HepG2 (cell line): ENCODE data around the gene RBM27. TPM values are rescaled to one million over a fixed set of nuclear protein-coding genes. Genes with fewer than 3 reads are reported as not detected.

Source experiments
- AGO2 ChIP-seq: fragments of 200-400 bp; formaldehyde crosslinking; optimal IDR thresholded peaks from 2 replicates; pipeline ENCODE3; 2017; ENCODE audit warnings: mild to moderate bottlenecking, low read depth, low read length, moderate library complexity
- E2F5 ChIP-seq: sonication (generic); formaldehyde crosslinking; conservative IDR thresholded peaks from 2 replicates; pipeline ENCODE4 v1.4.0; 2020; ENCODE audit warnings: missing genetic modification reagents
- GABPB1 ChIP-seq: IDR thresholded peaks from 2 replicates; pipeline ENCODE4 v1.6.1; 2016; ENCODE audit warnings: mild to moderate bottlenecking, missing genetic modification reagents, moderate library complexity, missing compliant biosample characterization
- MYC ChIP-seq: sonication (generic); formaldehyde crosslinking; IDR thresholded peaks from 2 replicates; pipeline ENCODE4 v1.9.0; 2021; ENCODE audit warnings: missing genetic modification reagents, borderline replicate concordance
- NCOR1 ChIP-seq: fragments of 200-600 bp; sonication (generic); IDR thresholded peaks from 2 replicates; pipeline ENCODE4 v1.7.0; 2017; ENCODE audit warnings: antibody characterized with exemption, low read length, borderline replicate concordance
- NFE2L1 ChIP-seq: sonication (generic); formaldehyde crosslinking; IDR thresholded peaks from 2 replicates; pipeline ENCODE4 v1.4.0; 2020; ENCODE audit warnings: missing genetic modification reagents, mild to moderate bottlenecking, borderline replicate concordance
- PREB ChIP-seq: sonication (generic); formaldehyde crosslinking; IDR thresholded peaks from 2 replicates; pipeline ENCODE4 v1.4.0; 2020; ENCODE audit warnings: missing genetic modification reagents
- SALL1 ChIP-seq: sonication (generic); formaldehyde crosslinking; IDR thresholded peaks from 2 replicates; pipeline ENCODE4 v1.8.0; 2022; ENCODE audit warnings: mild to moderate bottlenecking, missing genetic modification reagents
- TBX2 ChIP-seq: sonication (generic); formaldehyde crosslinking; IDR thresholded peaks from 2 replicates; pipeline ENCODE4 v1.5.0; 2020; ENCODE audit warnings: missing genetic modification reagents, mild to moderate bottlenecking, borderline replicate concordance
- TEF ChIP-seq: sonication (generic); formaldehyde crosslinking; IDR thresholded peaks from 2 replicates; pipeline ENCODE4 v1.5.0; 2020; ENCODE audit warnings: missing genetic modification reagents
- ZNF33A ChIP-seq: sonication (generic); formaldehyde crosslinking; IDR thresholded peaks from 2 replicates; pipeline ENCODE4 v1.5.1; 2020; ENCODE audit warnings: missing genetic modification reagents, mild to moderate bottlenecking, moderate library complexity, borderline replicate concordance
- ZNF724P ChIP-seq: sonication (generic); formaldehyde crosslinking; IDR thresholded peaks from 2 replicates; pipeline ENCODE4 v1.8.0; 2022; ENCODE audit warnings: missing genetic modification reagents, borderline replicate concordance
- ZNF878 ChIP-seq: sonication (generic); formaldehyde crosslinking; IDR thresholded peaks from 2 replicates; pipeline ENCODE4 v1.8.1; 2023; ENCODE audit warnings: mild to moderate bottlenecking, missing genetic modification reagents, moderate library complexity
- ZSCAN30 ChIP-seq: sonication (generic); formaldehyde crosslinking; IDR thresholded peaks from 2 replicates; pipeline ENCODE4 v1.5.0; 2020; ENCODE audit warnings: mild to moderate bottlenecking, missing genetic modification reagents
- polyA plus RNA-seq, 8 experiments: library from polyadenylated mRNA; depleted of rRNA in 3 of 8; stranded (reverse) in 7 of 8; unstranded in 1 of 8; fragments of >200 nt; fragmentation: Illumina TruSeq in 4 of 8; extraction: Trizol in 4 of 8; gene quantifications; 2 replicates each; pipeline versions ENCODE4 v1.2.1 to v1.2.3, GENCODE V29; 2011 to 2016; ENCODE audit warnings: low read depth in 4 of 8, missing spikeins in 1 of 8, mixed read lengths in 1 of 8; ENCODE audit not compliant: insufficient read depth in 1 of 8
- total RNA-seq, 5 experiments: library from RNA; depleted of rRNA; stranded (reverse); fragments of >200 nt; fragmentation: Illumina TruSeq; extraction: Trizol; gene quantifications; 2 replicates each; pipeline ENCODE4 v1.2.3, GENCODE V29; 2016; ENCODE audit warnings: low read depth in 1 of 5
- TF ChIP-seq, protein P1 (sequence below): conservative IDR thresholded peaks from 2 replicates; pipeline ENCODE4 v1.6.1; 2018; ENCODE audit warnings: missing genetic modification reagents
- TF ChIP-seq, protein P2 (sequence below): sonication (generic); formaldehyde crosslinking; IDR thresholded peaks from 2 replicates; pipeline ENCODE4 v1.9.0; 2022; ENCODE audit warnings: missing genetic modification reagents, mild to moderate bottlenecking, borderline replicate concordance
- TF ChIP-seq, protein P3 (sequence below): sonication (generic); formaldehyde crosslinking; IDR thresholded peaks from 2 replicates; pipeline ENCODE4 v1.5.1; 2020; ENCODE audit warnings: mild to moderate bottlenecking, missing genetic modification reagents, borderline replicate concordance
- TF ChIP-seq, protein P4 (sequence below): sonication (generic); formaldehyde crosslinking; IDR thresholded peaks from 2 replicates; pipeline ENCODE4 v1.4.0; 2020; ENCODE audit warnings: missing genetic modification reagents; ENCODE audit errors: not compliant biosample characterization

Gene RBM27
- total and polyA plus RNA-seq, 2 of the 13 experiments (the other 11 are each of a cell fraction or from before 2014, with no cell fraction given), result 12.9 to 23.4 TPM

GRCh38 chr5:146203011-146203871, at the start of gene RBM27 (continued):
- TF ChIP-seq TEF (CRISPR knock-in tag) (no peak), SALL1 (peak; percentile 77), ZSCAN30 (CRISPR knock-in tag) (no peak), ZNF33A (CRISPR knock-in tag) (no peak), AGO2 (no peak), E2F5 (CRISPR knock-in tag) (no peak), NCOR1 (no peak), TBX2 (CRISPR knock-in tag) (peak; percentile 67), ZNF878 (CRISPR knock-in tag) (0 out of 2 replicates have a peak, but pooled peaks have one; percentile 35), PREB (CRISPR knock-in tag) (no peak), GABPB1 (CRISPR knock-in tag) (peak; percentile 86), ZNF724P (CRISPR knock-in tag) (no peak), MYC (CRISPR knock-in tag) (peak; percentile 81; the same call in 1 of the 2 replicates), NFE2L1 (CRISPR knock-in tag) (no peak)
- TF ChIP-seq, protein P1, sequence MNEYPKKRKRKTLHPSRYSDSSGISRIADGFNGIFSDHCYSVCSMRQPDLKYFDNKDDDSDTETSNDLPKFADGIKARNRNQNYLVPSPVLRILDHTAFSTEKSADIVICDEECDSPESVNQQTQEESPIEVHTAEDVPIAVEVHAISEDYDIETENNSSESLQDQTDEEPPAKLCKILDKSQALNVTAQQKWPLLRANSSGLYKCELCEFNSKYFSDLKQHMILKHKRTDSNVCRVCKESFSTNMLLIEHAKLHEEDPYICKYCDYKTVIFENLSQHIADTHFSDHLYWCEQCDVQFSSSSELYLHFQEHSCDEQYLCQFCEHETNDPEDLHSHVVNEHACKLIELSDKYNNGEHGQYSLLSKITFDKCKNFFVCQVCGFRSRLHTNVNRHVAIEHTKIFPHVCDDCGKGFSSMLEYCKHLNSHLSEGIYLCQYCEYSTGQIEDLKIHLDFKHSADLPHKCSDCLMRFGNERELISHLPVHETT (CRISPR knock-in tag), result peak; percentile 59
- TF ChIP-seq, protein P2, sequence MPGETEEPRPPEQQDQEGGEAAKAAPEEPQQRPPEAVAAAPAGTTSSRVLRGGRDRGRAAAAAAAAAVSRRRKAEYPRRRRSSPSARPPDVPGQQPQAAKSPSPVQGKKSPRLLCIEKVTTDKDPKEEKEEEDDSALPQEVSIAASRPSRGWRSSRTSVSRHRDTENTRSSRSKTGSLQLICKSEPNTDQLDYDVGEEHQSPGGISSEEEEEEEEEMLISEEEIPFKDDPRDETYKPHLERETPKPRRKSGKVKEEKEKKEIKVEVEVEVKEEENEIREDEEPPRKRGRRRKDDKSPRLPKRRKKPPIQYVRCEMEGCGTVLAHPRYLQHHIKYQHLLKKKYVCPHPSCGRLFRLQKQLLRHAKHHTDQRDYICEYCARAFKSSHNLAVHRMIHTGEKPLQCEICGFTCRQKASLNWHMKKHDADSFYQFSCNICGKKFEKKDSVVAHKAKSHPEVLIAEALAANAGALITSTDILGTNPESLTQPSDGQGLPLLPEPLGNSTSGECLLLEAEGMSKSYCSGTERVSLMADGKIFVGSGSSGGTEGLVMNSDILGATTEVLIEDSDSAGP, result peak; percentile 100
- TF ChIP-seq, protein P3, sequence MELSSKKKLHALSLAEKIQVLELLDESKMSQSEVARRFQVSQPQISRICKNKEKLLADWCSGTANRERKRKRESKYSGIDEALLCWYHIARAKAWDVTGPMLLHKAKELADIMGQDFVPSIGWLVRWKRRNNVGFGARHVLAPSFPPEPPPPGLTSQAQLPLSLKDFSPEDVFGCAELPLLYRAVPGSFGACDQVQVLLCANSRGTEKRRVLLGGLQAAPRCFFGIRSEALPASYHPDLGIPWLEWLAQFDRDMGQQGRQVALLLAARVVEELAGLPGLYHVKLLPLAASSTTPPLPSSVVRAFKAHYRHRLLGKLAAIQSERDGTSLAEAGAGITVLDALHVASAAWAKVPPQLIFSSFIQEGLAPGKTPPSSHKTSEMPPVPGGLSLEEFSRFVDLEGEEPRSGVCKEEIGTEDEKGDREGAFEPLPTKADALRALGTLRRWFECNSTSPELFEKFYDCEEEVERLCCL, result no peak
- TF ChIP-seq, protein P4, sequence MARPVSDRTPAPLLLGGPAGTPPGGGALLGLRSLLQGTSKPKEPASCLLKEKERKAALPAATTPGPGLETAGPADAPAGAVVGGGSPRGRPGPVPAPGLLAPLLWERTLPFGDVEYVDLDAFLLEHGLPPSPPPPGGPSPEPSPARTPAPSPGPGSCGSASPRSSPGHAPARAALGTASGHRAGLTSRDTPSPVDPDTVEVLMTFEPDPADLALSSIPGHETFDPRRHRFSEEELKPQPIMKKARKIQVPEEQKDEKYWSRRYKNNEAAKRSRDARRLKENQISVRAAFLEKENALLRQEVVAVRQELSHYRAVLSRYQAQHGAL (CRISPR knock-in tag), result no peak
